Activated CD8-positive, alpha-beta memory T cell treated with anti-CD3 and anti-CD28 coated beads, Interleukin-2, amount 50 U/mL, for 24 hours (primary cell): ENCODE results near the gene CHD1L.
A peak's percentile ranks its signal among the peaks of the same experiment; 100 is the strongest.
"Not testable (repeated sequence)": the region's sequence is repeated elsewhere in the genome, so short reads cannot be mapped to it uniquely, and the experiment has no call there.

ENCODE experiments used
- DNase-seq: peaks from one replicate; pipeline ENCODE4 v3.0.0-alpha.2; 2020; ENCODE audit errors: extremely low read depth

The CHD1L gene

GRCh38 chr1:147242449-147243227, at the start of gene CHD1L:
CHD1L (plus strand) TSS chr1:147242684; CDS start chr1:147242704, 20 bp downstream.
- DNase-seq, result peak; percentile 76

GRCh38 chr1:147197324-147197723, 45.2 kb upstream of the CHD1L start:
- not testable (repeated sequence) for DNase-seq

- no peak for DNase-seq
Observed at GRCh38 chr1:147201276-147201675, 41.2 kb upstream of the CHD1L start.

- no peak for DNase-seq
Observed at GRCh38 chr1:147201786-147202185, 40.7 kb upstream of the CHD1L start.

GRCh38 chr1:147202576-147202975, 39.9 kb upstream of the CHD1L start:
- DNase-seq, result no peak

- no peak for DNase-seq
Observed at GRCh38 chr1:147204080-147204479, 38.4 kb upstream of the CHD1L start.

- DNase-seq, result no peak
Observed at GRCh38 chr1:147207192-147207591, 35.3 kb upstream of the CHD1L start.

GRCh38 chr1:147208619-147209018, 33.9 kb upstream of the CHD1L start:
- DNase-seq, result no peak

- DNase-seq, result no peak
Observed at GRCh38 chr1:147209825-147210821, 32.4 kb upstream of the CHD1L start.

- no peak for DNase-seq
Observed at GRCh38 chr1:147210987-147211386, 31.5 kb upstream of the CHD1L start.

- no peak for DNase-seq
Observed at GRCh38 chr1:147211577-147211976, 30.9 kb upstream of the CHD1L start.

GRCh38 chr1:147213271-147213670, 29.2 kb upstream of the CHD1L start:
- DNase-seq, result no peak

- DNase-seq, result no peak
Observed at GRCh38 chr1:147214325-147214724, 28.2 kb upstream of the CHD1L start.

- no peak for DNase-seq
Observed at GRCh38 chr1:147214842-147215539, 27.5 kb upstream of the CHD1L start.

GRCh38 chr1:147215540-147215916, 27.0 kb upstream of the CHD1L start:
- no peak for DNase-seq

- no peak for DNase-seq
Observed at GRCh38 chr1:147216124-147216523, 26.4 kb upstream of the CHD1L start.

GRCh38 chr1:147217141-147217540, 25.3 kb upstream of the CHD1L start:
- DNase-seq, result no peak

- DNase-seq, result no peak
Observed at GRCh38 chr1:147218606-147219005, 23.9 kb upstream of the CHD1L start.

GRCh38 chr1:147223740-147224615, 18.5 kb upstream of the CHD1L start:
- DNase-seq, result no peak

GRCh38 chr1:147225193-147225730, 17.2 kb upstream of the CHD1L start, which contains the start of gene FMO5:
FMO5 (minus strand) TSS chr1:147225339; CDS start chr1:147225029, 310 bp downstream.
- no peak for DNase-seq

GRCh38 chr1:147231032-147231431, 11.5 kb upstream of the CHD1L start:
- DNase-seq, result not testable (repeated sequence)
